ENCODE results near the gene TTPAL.

The TTPAL gene

GRCh38 chr20:44542890-44543289 is 67.2 kb downstream of the TTPAL start:
- TF ChIP-seq CTCF (conservative IDR thresholded peaks at IDR 0.05), result no peak
- H3K27ac ChIP-seq, result no peak overlapping the region

GRCh38 chr20:44543358-44543757 is 67.7 kb downstream of the TTPAL start:
- TF ChIP-seq CTCF (conservative IDR thresholded peaks at IDR 0.05), result no peak
- H3K27ac ChIP-seq, result no peak overlapping the region
